DND-41 (cell line): ENCODE measurements around the gene NEUROG1.

Source experiments
- CTCF ChIP-seq: IDR thresholded peaks from 2 replicates; pipeline ENCODE4 v1.5.1; 2012; ENCODE audit warnings: borderline replicate concordance, low read length, moderate library complexity, mild to moderate bottlenecking; ENCODE audit not compliant: poor library complexity, severe bottlenecking; ENCODE audit errors: extremely low read depth
- EZH2 ChIP-seq: IDR thresholded peaks from 3 replicates; pipeline ENCODE4 v1.6.1; 2012; ENCODE audit warnings: borderline replicate concordance, low read depth, mild to moderate bottlenecking, moderate library complexity, low read length, inconsistent platforms; ENCODE audit not compliant: severe bottlenecking

DNA sequence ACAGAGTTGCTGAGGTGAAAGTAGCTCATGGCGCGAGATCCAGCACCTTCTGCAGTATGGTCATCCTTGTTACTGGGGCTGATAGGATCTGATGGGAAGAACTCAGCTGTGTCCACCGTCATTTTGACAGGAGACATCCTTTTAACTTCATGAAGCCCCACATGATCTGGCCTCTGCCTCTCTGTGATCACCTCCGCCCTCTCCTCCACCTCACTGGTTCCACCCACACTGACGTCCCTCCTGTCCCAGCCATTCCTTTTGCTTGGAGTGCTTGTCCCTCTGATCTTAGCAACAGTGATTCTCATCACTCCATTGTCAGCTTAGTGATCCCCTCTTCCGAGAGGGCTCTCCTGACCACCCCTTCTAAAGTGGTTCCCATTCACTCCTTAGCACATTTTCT lies 25.8 kb downstream of the NEUROG1 start:
- TF ChIP-seq CTCF (no peak), EZH2 (no peak)
